ENCODE measurements around the gene RRAGD.

DNA sequence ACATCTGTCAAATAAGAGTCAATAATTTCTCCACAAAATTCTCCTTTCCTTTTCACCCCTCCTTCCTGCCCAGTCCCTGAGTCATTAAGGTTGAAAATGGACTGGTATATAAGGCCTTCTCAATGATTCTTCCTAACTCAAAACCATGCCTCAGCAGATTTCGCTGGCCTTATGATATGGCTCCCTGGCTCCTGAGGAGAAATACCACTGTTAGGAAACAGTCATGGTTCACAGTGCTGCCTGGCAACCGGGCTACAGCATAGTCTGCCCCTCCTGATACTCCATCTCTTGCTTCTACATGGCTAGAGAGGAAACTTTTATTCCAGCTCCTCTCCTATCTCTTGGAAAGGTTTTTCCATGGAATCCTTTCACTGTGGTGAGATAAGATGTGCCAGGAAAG lies 64.2 kb downstream of the RRAGD start:
- TF ChIP-seq ZNF274 (IDR thresholded peaks at IDR 0.05; ENCODE audit: low read depth, low read length) (no peak), SUZ12 (IDR thresholded peaks at IDR 0.05; ENCODE audit: extremely low read depth, insufficient read depth, insufficient read length) (no peak)

Measured in NT2/D1 (cell line).